K562 (cell line): ENCODE measurements around the gene KCNK6. TPM values are rescaled to one million over a fixed set of nuclear protein-coding genes. Genes with fewer than 3 reads are reported as not detected.

Source experiments
- ATF3 ChIP-seq, 2 experiments: fragments of 450-650 bp in 1 of 2; sonication (generic) in 1 of 2; formaldehyde crosslinking in 1 of 2; IDR thresholded peaks in 1 of 2; conservative IDR thresholded peaks in 1 of 2; 2 replicates each; pipeline versions ENCODE4 v1.6.1 to v1.8.1; 2016 to 2023; ENCODE audit warnings: mild to moderate bottlenecking in 2 of 2, moderate library complexity in 2 of 2, inconsistent platforms in 1 of 2, missing genetic modification reagents in 1 of 2
- CHD4 ChIP-seq: fragments of 200-600 bp; sonication (generic); IDR thresholded peaks from 3 replicates; pipeline ENCODE4 v1.6.1; 2012; ENCODE audit warnings: low read depth, mild to moderate bottlenecking, mixed read lengths, low read length, inconsistent platforms; ENCODE audit not compliant: insufficient read depth, insufficient replicate concordance, poor library complexity, severe bottlenecking
- EP300 ChIP-seq: IDR thresholded peaks from 2 replicates; pipeline ENCODE4 v1.6.1; 2012; ENCODE audit warnings: low read length, improper control_type of control experiment
- HDAC1 ChIP-seq, 2 experiments: fragments of 450-650 bp; IDR thresholded peaks; 2 replicates each; pipeline ENCODE4 v1.6.1; 2016 to 2017; ENCODE audit warnings: inconsistent platforms in 1 of 2, mild to moderate bottlenecking in 1 of 2, moderate library complexity in 1 of 2
- MAZ ChIP-seq, 2 experiments: fragments of 450-650 bp in 1 of 2; sonication (generic) in 1 of 2; formaldehyde crosslinking; IDR thresholded peaks in 1 of 2; conservative IDR thresholded peaks in 1 of 2; 2 replicates each; pipeline versions ENCODE4 v1.4.0 to v1.5.0; 2020; ENCODE audit warnings: mild to moderate bottlenecking in 1 of 2, missing genetic modification reagents in 1 of 2
- NFRKB ChIP-seq: fragments of 450-650 bp; IDR thresholded peaks from 2 replicates; pipeline ENCODE4 v1.6.1; 2016; ENCODE audit warnings: low read depth
- NR1H2 ChIP-seq: sonication (generic); formaldehyde crosslinking; IDR thresholded peaks from 2 replicates; pipeline ENCODE4 v1.4.0; 2020; ENCODE audit warnings: mild to moderate bottlenecking, missing genetic modification reagents
- NRF1 ChIP-seq, 2 experiments: fragments of 450-650 bp; IDR thresholded peaks in 1 of 2; conservative IDR thresholded peaks in 1 of 2; 2 replicates each; pipeline ENCODE4 v1.6.1; 2014; ENCODE audit warnings: mild to moderate bottlenecking in 2 of 2
- PHF21A ChIP-seq: fragments of 450-650 bp; IDR thresholded peaks from 2 replicates; pipeline ENCODE4 v1.6.1; 2017; ENCODE audit warnings: low read depth, borderline replicate concordance
- RCOR1 ChIP-seq, 2 experiments: IDR thresholded peaks; 2 replicates each; pipeline ENCODE4 v1.6.1; 2012; ENCODE audit warnings: low read depth in 2 of 2, low read length in 2 of 2, borderline replicate concordance in 1 of 2, improper control_type of control experiment in 1 of 2
- TEAD1 ChIP-seq, 2 experiments: fragments of 450-650 bp in 1 of 2; sonication (generic) in 1 of 2; formaldehyde crosslinking; IDR thresholded peaks; 2 replicates each; pipeline versions ENCODE4 v1.4.0 to v1.8.0; 2020 to 2022; ENCODE audit warnings: mild to moderate bottlenecking in 2 of 2, missing genetic modification reagents in 1 of 2
- XRCC5 ChIP-seq: fragments of 200-400 bp; formaldehyde crosslinking; IDR thresholded peaks from 2 replicates; pipeline ENCODE4 v1.6.1; 2017; ENCODE audit warnings: low read depth, mild to moderate bottlenecking, low read length
- polyA plus RNA-seq, 8 experiments: library from polyadenylated mRNA; depleted of rRNA in 4 of 8; stranded (reverse) in 5 of 8; unstranded in 3 of 8; fragments of >200 nt; fragmentation: Nextera tagmentation in 2 of 8; fragmentation: Illumina TruSeq in 1 of 8; extraction: Ambion mirVana in 2 of 8; extraction: Trizol in 1 of 8; gene quantifications; 2 replicates each; pipeline versions ENCODE4 v1.2.1 to v1.2.3, GENCODE V29; 2011 to 2014; ENCODE audit warnings: inconsistent platforms in 1 of 8, missing spikeins in 1 of 8
- total RNA-seq, 7 experiments: library from RNA; depleted of rRNA in 6 of 7; stranded (reverse); fragments of >200 nt in 6 of 7; fragmentation: Illumina TruSeq in 2 of 7; extraction: Trizol in 2 of 7; gene quantifications; 2 replicates each; pipeline versions ENCODE4 v1.2.1 to v1.2.3, GENCODE V29; 2011 to 2021; ENCODE audit warnings: low replicate concordance in 1 of 7
- TF ChIP-seq, protein P1 (sequence below): sonication (generic); formaldehyde crosslinking; IDR thresholded peaks from 2 replicates; pipeline ENCODE4 v1.8.0; 2023; ENCODE audit warnings: mild to moderate bottlenecking, missing genetic modification reagents
- TF ChIP-seq, protein P2 (sequence below): fragments of 200-800 bp; sonication (Bioruptor generic); IDR thresholded peaks from 2 replicates; pipeline ENCODE4 v1.6.1; 2017; ENCODE audit warnings: missing genetic modification characterization, missing compliant biosample characterization
- TF ChIP-seq, protein P3 (sequence below): fragments of 450-650 bp; IDR thresholded peaks from 2 replicates; pipeline ENCODE4 v1.7.1; 2018; ENCODE audit warnings: mild to moderate bottlenecking, low read depth; ENCODE audit not compliant: partially characterized antibody

KCNK6 gene
- total and polyA plus RNA-seq, 9 of the 15 experiments (the other 6 are each of a cell fraction or from before 2014, with no cell fraction given) = 0.05 to 0.42 (median 0.15) TPM

DNA sequence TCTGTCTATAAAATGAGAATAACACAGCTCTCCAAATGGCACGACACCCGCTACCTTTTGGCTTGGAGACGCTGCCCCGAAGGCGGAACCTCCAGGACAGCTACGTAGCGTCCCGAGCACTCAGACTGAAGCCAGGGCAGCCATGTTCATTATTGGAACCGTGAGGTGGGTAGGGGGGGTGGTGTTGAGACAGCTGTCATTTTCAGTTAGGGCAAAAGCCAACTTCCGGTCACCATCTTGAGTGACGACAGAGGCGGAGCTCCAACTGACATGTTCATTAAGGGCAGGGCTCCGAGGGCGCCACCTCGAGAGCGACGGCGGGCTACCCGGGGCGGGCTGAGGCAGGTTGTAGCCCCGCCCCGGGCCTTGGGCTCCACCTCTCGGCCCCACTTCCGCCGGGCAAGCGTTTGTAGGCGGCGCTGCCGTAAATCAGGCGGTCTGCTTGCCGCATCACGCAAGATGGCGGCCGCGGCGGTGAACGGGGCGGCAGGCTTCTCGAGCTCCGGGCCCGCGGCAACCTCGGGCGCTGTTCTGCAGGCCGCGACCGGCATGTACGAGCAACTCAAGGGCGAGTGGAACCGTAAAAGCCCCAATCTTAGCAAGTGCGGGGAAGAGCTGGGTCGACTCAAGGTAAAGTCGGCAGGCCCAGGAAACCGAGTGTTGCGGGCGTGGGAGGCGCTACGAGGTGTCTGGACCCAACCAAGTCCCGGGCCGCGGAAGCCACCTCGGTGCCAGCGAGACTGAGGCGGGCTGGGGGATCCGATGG is 54.9 kb downstream of the KCNK6 start, which contains the start of gene PSMD8 (continued):
- TF ChIP-seq, protein P1, sequence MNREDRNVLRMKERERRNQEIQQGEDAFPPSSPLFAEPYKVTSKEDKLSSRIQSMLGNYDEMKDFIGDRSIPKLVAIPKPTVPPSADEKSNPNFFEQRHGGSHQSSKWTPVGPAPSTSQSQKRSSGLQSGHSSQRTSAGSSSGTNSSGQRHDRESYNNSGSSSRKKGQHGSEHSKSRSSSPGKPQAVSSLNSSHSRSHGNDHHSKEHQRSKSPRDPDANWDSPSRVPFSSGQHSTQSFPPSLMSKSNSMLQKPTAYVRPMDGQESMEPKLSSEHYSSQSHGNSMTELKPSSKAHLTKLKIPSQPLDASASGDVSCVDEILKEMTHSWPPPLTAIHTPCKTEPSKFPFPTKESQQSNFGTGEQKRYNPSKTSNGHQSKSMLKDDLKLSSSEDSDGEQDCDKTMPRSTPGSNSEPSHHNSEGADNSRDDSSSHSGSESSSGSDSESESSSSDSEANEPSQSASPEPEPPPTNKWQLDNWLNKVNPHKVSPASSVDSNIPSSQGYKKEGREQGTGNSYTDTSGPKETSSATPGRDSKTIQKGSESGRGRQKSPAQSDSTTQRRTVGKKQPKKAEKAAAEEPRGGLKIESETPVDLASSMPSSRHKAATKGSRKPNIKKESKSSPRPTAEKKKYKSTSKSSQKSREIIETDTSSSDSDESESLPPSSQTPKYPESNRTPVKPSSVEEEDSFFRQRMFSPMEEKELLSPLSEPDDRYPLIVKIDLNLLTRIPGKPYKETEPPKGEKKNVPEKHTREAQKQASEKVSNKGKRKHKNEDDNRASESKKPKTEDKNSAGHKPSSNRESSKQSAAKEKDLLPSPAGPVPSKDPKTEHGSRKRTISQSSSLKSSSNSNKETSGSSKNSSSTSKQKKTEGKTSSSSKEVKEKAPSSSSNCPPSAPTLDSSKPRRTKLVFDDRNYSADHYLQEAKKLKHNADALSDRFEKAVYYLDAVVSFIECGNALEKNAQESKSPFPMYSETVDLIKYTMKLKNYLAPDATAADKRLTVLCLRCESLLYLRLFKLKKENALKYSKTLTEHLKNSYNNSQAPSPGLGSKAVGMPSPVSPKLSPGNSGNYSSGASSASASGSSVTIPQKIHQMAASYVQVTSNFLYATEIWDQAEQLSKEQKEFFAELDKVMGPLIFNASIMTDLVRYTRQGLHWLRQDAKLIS = peak; percentile 99
- peak; percentile 76 for TF ChIP-seq EP300
- TF ChIP-seq, protein P2, sequence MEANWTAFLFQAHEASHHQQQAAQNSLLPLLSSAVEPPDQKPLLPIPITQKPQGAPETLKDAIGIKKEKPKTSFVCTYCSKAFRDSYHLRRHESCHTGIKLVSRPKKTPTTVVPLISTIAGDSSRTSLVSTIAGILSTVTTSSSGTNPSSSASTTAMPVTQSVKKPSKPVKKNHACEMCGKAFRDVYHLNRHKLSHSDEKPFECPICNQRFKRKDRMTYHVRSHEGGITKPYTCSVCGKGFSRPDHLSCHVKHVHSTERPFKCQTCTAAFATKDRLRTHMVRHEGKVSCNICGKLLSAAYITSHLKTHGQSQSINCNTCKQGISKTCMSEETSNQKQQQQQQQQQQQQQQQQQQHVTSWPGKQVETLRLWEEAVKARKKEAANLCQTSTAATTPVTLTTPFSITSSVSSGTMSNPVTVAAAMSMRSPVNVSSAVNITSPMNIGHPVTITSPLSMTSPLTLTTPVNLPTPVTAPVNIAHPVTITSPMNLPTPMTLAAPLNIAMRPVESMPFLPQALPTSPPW (CRISPR knock-in tag) = peak; percentile 98
- peak; percentile 47 to 49; a peak in 1 of 4 replicates for TF ChIP-seq TEAD1 (CRISPR knock-in tag; IDR thresholded peaks at IDR 0.05)
- TF ChIP-seq NRF1 (conservative IDR thresholded peaks at IDR 0.05 in 1 of 2, IDR thresholded peaks at IDR 0.05 in 1 of 2) = peak; percentile 72 to 81
- TF ChIP-seq RCOR1 (IDR thresholded peaks at IDR 0.05; ENCODE audit: borderline replicate concordance in 1 of 2, low read depth in 2 of 2, low read length in 2 of 2) = peak in 1 of 2 experiments; percentile 19; a peak in 1 of 4 replicates
- TF ChIP-seq HDAC1 (IDR thresholded peaks at IDR 0.05) = peak in 1 of 2 experiments; percentile 81; a peak in 2 of 4 replicates
- TF ChIP-seq ATF3 (IDR thresholded peaks at IDR 0.05) = peak; percentile 61; the same call in 1 of the 2 replicates
- TF ChIP-seq ATF3 (CRISPR knock-in tag; conservative IDR thresholded peaks at IDR 0.05) = peak; percentile 82; the same call in 1 of the 2 replicates
- TF ChIP-seq CHD4 = no peak
- TF ChIP-seq NR1H2 (CRISPR knock-in tag) = 0 out of 2 replicates have a peak, but pooled peaks have one; percentile 29
- peak; percentile 62 to 81; a peak in 3 of 4 replicates for TF ChIP-seq MAZ (CRISPR knock-in tag; conservative IDR thresholded peaks at IDR 0.05 in 1 of 2, IDR thresholded peaks at IDR 0.05 in 1 of 2)
- TF ChIP-seq XRCC5 = peak; percentile 73
- TF ChIP-seq PHF21A = 0 out of 2 replicates have a peak, but pooled peaks have one; percentile 12
- TF ChIP-seq NFRKB = no peak; the same call in 1 of the 2 replicates
- TF ChIP-seq, protein P3, sequence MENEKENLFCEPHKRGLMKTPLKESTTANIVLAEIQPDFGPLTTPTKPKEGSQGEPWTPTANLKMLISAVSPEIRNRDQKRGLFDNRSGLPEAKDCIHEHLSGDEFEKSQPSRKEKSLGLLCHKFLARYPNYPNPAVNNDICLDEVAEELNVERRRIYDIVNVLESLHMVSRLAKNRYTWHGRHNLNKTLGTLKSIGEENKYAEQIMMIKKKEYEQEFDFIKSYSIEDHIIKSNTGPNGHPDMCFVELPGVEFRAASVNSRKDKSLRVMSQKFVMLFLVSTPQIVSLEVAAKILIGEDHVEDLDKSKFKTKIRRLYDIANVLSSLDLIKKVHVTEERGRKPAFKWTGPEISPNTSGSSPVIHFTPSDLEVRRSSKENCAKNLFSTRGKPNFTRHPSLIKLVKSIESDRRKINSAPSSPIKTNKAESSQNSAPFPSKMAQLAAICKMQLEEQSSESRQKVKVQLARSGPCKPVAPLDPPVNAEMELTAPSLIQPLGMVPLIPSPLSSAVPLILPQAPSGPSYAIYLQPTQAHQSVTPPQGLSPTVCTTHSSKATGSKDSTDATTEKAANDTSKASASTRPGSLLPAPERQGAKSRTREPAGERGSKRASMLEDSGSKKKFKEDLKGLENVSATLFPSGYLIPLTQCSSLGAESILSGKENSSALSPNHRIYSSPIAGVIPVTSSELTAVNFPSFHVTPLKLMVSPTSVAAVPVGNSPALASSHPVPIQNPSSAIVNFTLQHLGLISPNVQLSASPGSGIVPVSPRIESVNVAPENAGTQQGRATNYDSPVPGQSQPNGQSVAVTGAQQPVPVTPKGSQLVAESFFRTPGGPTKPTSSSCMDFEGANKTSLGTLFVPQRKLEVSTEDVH = peak; percentile 74
